Frontal cortex (tissue), 4 donors: ENCODE results near the gene SORCS3. TPM values are rescaled to one million over a fixed set of nuclear protein-coding genes. Genes with fewer than 3 reads are reported as not detected.
A peak's percentile ranks its signal among the peaks of the same experiment; 100 is the strongest.

ENCODE experiments used
- DNase-seq, 2 donors: peaks; one replicate each; pipeline ENCODE4 v3.0.0; 2012; ENCODE audit warnings: low spot score in 2 of 2
- FAIRE-seq: peaks from 2 replicates; lab custom pipeline; 2012; peaks lifted over from hg19 to GRCh38; lab: Jason Lieb, UNC
- total RNA-seq: library from RNA; depleted of rRNA; stranded (reverse); fragments of >200 nt; gene quantifications from one replicate; pipeline ENCODE4 v1.2.3, GENCODE V29; 2014
- donor health status: control.
- donor health status: control.
- donor health status: control.

Gene SORCS3
- total RNA-seq, 1 donor from 2014 or later = 11.4 TPM

- FAIRE-seq (no peak), DNase-seq (peak in 1 of 2 donors; percentile 2)
Measured at GRCh38 chr10:105138358-105138757, 497.3 kb downstream of the SORCS3 start.

- FAIRE-seq = no peak
- DNase-seq = no peak
Measured at GRCh38 chr10:105139363-105139896, 498.3 kb downstream of the SORCS3 start.

GRCh38 chr10:105140600-105140999, 499.5 kb downstream of the SORCS3 start:
- DNase-seq (no peak), FAIRE-seq (no peak)

GRCh38 chr10:105145711-105146110, 504.6 kb downstream of the SORCS3 start:
- no peak for DNase-seq

GRCh38 chr10:105146436-105146835, 505.3 kb downstream of the SORCS3 start:
- DNase-seq (no peak), FAIRE-seq (no peak)

More at GRCh38 chr10:105145711-105146110, 504.6 kb downstream of the SORCS3 start:
- FAIRE-seq = no peak

- no peak for FAIRE-seq
- DNase-seq = no peak
Measured at GRCh38 chr10:105148456-105148855, 507.4 kb downstream of the SORCS3 start.

- FAIRE-seq = no peak
- no peak for DNase-seq
Measured at GRCh38 chr10:105148921-105149320, 507.8 kb downstream of the SORCS3 start.

- DNase-seq = no peak
Measured at GRCh38 chr10:105149371-105149891, 508.3 kb downstream of the SORCS3 start.

GRCh38 chr10:105150259-105150880, 509.3 kb downstream of the SORCS3 start:
- FAIRE-seq (no peak), DNase-seq (no peak)

More at GRCh38 chr10:105149371-105149891, 508.3 kb downstream of the SORCS3 start:
- no peak for FAIRE-seq

GRCh38 chr10:105154736-105155135, 513.6 kb downstream of the SORCS3 start:
- FAIRE-seq = no peak

GRCh38 chr10:105159268-105159667, 518.2 kb downstream of the SORCS3 start:
- FAIRE-seq (no peak), DNase-seq (no peak)

More at GRCh38 chr10:105154736-105155135, 513.6 kb downstream of the SORCS3 start:
- DNase-seq = no peak

- DNase-seq = no peak
- FAIRE-seq = no peak
Measured at GRCh38 chr10:105161149-105161548, 520.1 kb downstream of the SORCS3 start.

GRCh38 chr10:105161767-105162166, 520.7 kb downstream of the SORCS3 start:
- FAIRE-seq (no peak), DNase-seq (no peak)

GRCh38 chr10:105170521-105170920, 529.4 kb downstream of the SORCS3 start:
- FAIRE-seq = no peak
- no peak for DNase-seq

GRCh38 chr10:105171945-105172344, 530.9 kb downstream of the SORCS3 start:
- DNase-seq (no peak), FAIRE-seq (no peak)

GRCh38 chr10:105181626-105182025, 540.5 kb downstream of the SORCS3 start:
- no peak for DNase-seq
- FAIRE-seq = no peak

- no peak for FAIRE-seq
- no peak for DNase-seq
Measured at GRCh38 chr10:105183536-105183935, 542.4 kb downstream of the SORCS3 start.

- FAIRE-seq (no peak), DNase-seq (no peak)
Measured at GRCh38 chr10:105185161-105185560, 544.1 kb downstream of the SORCS3 start.

- FAIRE-seq (no peak), DNase-seq (no peak)
Measured at GRCh38 chr10:105187243-105187642, 546.2 kb downstream of the SORCS3 start.

GRCh38 chr10:105188737-105189462, 547.8 kb downstream of the SORCS3 start:
- FAIRE-seq = no peak
- DNase-seq = peak in 1 of 2 donors; percentile 4

- no peak for DNase-seq
- FAIRE-seq = no peak
Measured at GRCh38 chr10:105189463-105189800, 548.3 kb downstream of the SORCS3 start.
